GM21786 (cell line): ENCODE data around the gene XPO6.
"Not testable (repeated sequence)": the region's sequence is repeated elsewhere in the genome, so short reads cannot be mapped to it uniquely, and the experiment has no call there.

ENCODE experiments used
- ATAC-seq: cut with Tn5 transposase; IDR thresholded peaks from one replicate; pipeline ENCODE4 v1.9.1; 2021; ENCODE audit not compliant: unreplicated experiment

The XPO6 gene

GRCh38 chr16:28117168-28117565 is 94.6 kb downstream of the XPO6 start:
- ATAC-seq: no peak

GRCh38 chr16:28115866-28116265 is 95.9 kb downstream of the XPO6 start:
- ATAC-seq: not testable (repeated sequence)

- no peak for ATAC-seq
Observed at GRCh38 chr16:28112908-28113307, 98.9 kb downstream of the XPO6 start.

- ATAC-seq: no peak
Observed at GRCh38 chr16:28110977-28111376, 100.8 kb downstream of the XPO6 start.

GRCh38 chr16:28110479-28110878 is 101.3 kb downstream of the XPO6 start:
- no peak for ATAC-seq

GRCh38 chr16:28110074-28110473 is 101.7 kb downstream of the XPO6 start:
- ATAC-seq: no peak

GRCh38 chr16:28108590-28109247 is 103.0 kb downstream of the XPO6 start:
- ATAC-seq: no peak

- no peak for ATAC-seq
Observed at GRCh38 chr16:28107232-28107631, 104.5 kb downstream of the XPO6 start.

GRCh38 chr16:28106467-28107215 is 105.1 kb downstream of the XPO6 start:
- no peak for ATAC-seq

GRCh38 chr16:28105954-28106353 is 105.8 kb downstream of the XPO6 start:
- ATAC-seq: no peak

GRCh38 chr16:28105297-28105696 is 106.5 kb downstream of the XPO6 start:
- ATAC-seq: no peak

- no peak for ATAC-seq
Observed at GRCh38 chr16:28104404-28104803, 107.4 kb downstream of the XPO6 start.

- no peak for ATAC-seq
Observed at GRCh38 chr16:28103516-28104170, 108.1 kb downstream of the XPO6 start.

- no peak for ATAC-seq
Observed at GRCh38 chr16:28101533-28101890, 110.3 kb downstream of the XPO6 start.

GRCh38 chr16:28100810-28101532 is 110.8 kb downstream of the XPO6 start:
- ATAC-seq: no peak

- ATAC-seq: no peak
Observed at GRCh38 chr16:28098959-28099945, 112.5 kb downstream of the XPO6 start.

- no peak for ATAC-seq
Observed at GRCh38 chr16:28098171-28098958, 113.4 kb downstream of the XPO6 start.

- no peak for ATAC-seq
Observed at GRCh38 chr16:28096983-28097899, 114.5 kb downstream of the XPO6 start.

GRCh38 chr16:28093385-28093725 is 118.4 kb downstream of the XPO6 start:
- no peak for ATAC-seq
